CD4-positive, alpha-beta T cell treated with Interleukin-4 for 4 hours (primary cell): ENCODE measurements around the gene SAMHD1.
A peak's percentile ranks its signal among the peaks of the same experiment; 100 is the strongest.
"Not testable (repeated sequence)": the region's sequence is repeated elsewhere in the genome, so short reads cannot be mapped to it uniquely, and the experiment has no call there.

Experiments used
- DNase-seq: peaks from one replicate; pipeline ENCODE4 v3.0.0-alpha.2; 2020

Gene SAMHD1

GRCh38 chr20:36951979-36952738, 651 bp upstream of the SAMHD1 start:
- DNase-seq, result no peak

- peak; percentile 50 for DNase-seq
These were observed 902 bp downstream of the SAMHD1 start for GRCh38 chr20:36950414-36951197.

GRCh38 chr20:36941401-36941835, 10.1 kb downstream of the SAMHD1 start:
- peak; percentile 51 for DNase-seq

GRCh38 chr20:36937402-36937770, 14.1 kb downstream of the SAMHD1 start:
- no peak for DNase-seq

GRCh38 chr20:36936761-36937401, 14.6 kb downstream of the SAMHD1 start:
- DNase-seq, result not testable (repeated sequence)

- no peak for DNase-seq
These were observed 15.2 kb downstream of the SAMHD1 start for GRCh38 chr20:36936341-36936740.

- DNase-seq, result not testable (repeated sequence)
These were observed 17.9 kb downstream of the SAMHD1 start for GRCh38 chr20:36933571-36933970.

GRCh38 chr20:36932476-36933426, 18.8 kb downstream of the SAMHD1 start:
- no peak for DNase-seq

GRCh38 chr20:36932067-36932466, 19.4 kb downstream of the SAMHD1 start:
- not testable (repeated sequence) for DNase-seq

GRCh38 chr20:36929691-36930090, 21.8 kb downstream of the SAMHD1 start:
- no peak for DNase-seq

GRCh38 chr20:36929290-36929689, 22.2 kb downstream of the SAMHD1 start:
- no peak for DNase-seq

- DNase-seq, result no peak
These were observed 23.8 kb downstream of the SAMHD1 start for GRCh38 chr20:36927704-36928103.

GRCh38 chr20:36926653-36927200, 24.8 kb downstream of the SAMHD1 start:
- DNase-seq, result no peak

- DNase-seq, result no peak
These were observed 26.3 kb downstream of the SAMHD1 start for GRCh38 chr20:36925234-36925633.

GRCh38 chr20:36924167-36925045, 27.1 kb downstream of the SAMHD1 start:
- no peak for DNase-seq

GRCh38 chr20:36920334-36920730, 31.2 kb downstream of the SAMHD1 start:
- DNase-seq, result no peak

GRCh38 chr20:36919715-36920333, 31.7 kb downstream of the SAMHD1 start:
- DNase-seq, result peak; percentile 73

GRCh38 chr20:36917943-36918342, 33.6 kb downstream of the SAMHD1 start:
- no peak for DNase-seq

- no peak for DNase-seq
These were observed 34.3 kb downstream of the SAMHD1 start for GRCh38 chr20:36917240-36917639.

- no peak for DNase-seq
These were observed 35.3 kb downstream of the SAMHD1 start for GRCh38 chr20:36916199-36916598.

GRCh38 chr20:36908603-36909002, 42.9 kb downstream of the SAMHD1 start:
- DNase-seq, result no peak
